ENCODE measurements around the gene DUSP10.

Gene DUSP10

DNA sequence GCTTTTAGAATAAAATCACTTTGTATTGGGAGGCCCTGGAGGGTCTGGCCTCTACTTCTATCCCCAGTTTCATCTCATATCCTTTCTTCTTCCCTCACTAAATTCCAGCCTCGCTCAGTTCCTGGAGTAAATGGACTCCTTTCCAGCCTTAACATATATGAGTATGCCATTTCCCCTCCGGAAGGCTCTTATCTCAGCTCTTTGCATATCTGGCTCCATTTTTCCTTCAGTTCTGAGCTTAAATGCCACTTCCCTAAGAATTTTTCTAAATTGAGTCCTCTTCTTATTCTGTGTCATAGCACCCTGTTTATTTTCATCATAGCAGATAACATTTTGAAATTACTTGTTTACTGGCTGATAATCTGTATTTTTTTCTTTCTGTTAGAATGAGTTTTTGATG lies 20.2 kb upstream of the DUSP10 start:
- no peak for DNase-seq

DNA sequence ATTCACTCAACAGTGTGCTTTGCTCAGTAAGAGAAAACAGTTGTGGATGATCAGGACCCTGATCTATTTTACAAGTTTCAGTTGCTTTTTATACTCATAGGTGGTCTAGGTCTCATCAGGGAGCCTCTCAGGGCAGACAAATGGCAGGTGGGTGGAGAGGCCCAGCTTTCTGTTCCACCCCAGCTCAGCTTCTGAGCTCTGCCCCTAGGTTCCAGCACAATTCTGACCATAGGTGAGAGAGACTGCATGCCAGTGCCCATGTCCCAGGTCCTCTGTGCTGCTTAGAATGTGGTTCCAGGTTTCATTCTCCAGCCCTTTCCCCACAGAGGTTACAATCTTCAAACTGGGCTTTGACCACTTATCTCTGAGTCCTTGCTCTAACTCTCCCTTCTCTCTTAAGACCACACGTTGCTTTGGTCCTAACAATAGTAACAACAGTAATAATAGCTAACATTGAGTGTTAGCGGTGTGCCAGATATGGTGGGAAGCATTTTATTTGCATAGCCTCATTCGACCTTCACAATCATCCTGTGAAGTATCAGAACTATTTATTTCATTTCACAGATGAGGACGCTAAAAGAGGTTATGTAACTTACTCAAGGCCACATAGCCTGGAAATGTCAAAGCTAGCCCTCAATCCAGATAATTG lies 19.6 kb upstream of the DUSP10 start:
- DNase-seq: no peak

DNA sequence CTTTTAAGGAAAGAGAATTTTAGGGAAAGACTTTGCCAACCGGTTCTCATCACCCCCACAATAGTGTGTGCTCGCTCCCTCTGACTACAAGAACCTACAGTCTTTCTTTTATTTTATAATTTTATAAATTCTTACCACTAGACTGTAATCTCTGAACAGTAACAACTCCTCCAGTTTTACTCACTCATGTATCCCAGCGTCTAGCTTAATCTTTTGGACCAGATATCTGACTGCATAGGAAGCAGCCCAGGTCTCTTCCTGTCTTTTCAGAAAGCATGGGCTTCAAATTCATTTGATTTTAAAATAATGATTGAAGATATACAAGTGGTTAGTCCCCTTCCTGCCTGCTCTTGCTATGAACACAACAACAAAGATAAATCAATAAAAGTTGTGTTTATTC lies 19.0 kb upstream of the DUSP10 start:
- no peak for DNase-seq

DNA sequence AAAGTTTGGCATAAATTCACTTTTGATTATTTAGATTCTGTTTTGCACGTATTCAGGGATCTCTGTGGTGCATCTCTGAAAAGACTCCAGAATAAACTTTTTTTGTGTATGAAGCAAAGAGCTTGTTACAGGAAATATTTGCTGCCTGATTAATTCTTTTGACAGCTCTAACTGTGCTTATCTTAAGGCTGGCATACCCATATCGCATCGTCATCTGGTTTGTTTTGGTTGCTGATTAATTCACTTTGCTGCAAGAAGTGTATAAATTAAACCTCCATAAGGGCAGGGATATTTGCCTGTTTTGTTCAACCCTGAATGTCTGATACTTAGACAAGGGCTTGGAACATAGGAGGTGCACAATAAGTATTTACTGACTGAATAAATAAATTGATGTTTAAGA lies 17.5 kb upstream of the DUSP10 start:
- no peak for DNase-seq

DNA sequence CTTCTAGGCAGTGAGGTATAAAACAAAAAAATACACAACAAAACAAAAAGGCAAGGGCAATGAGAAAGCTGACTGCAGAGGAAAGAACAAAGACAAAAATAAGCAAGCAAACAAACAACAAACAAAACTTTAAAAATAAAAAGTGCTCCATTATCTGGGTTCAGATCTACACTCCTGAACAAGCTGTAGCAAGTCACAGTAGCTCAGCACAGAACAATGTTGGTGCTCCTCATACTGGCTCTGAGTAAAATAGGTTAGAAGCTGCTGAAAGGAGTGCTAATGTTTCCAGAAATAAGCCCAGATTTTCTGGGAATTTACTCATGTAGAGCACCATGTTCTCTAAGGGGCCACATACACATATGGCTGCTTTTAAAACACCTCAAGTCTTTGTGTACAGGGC lies 16.6 kb upstream of the DUSP10 start:
- no peak for DNase-seq

DNA sequence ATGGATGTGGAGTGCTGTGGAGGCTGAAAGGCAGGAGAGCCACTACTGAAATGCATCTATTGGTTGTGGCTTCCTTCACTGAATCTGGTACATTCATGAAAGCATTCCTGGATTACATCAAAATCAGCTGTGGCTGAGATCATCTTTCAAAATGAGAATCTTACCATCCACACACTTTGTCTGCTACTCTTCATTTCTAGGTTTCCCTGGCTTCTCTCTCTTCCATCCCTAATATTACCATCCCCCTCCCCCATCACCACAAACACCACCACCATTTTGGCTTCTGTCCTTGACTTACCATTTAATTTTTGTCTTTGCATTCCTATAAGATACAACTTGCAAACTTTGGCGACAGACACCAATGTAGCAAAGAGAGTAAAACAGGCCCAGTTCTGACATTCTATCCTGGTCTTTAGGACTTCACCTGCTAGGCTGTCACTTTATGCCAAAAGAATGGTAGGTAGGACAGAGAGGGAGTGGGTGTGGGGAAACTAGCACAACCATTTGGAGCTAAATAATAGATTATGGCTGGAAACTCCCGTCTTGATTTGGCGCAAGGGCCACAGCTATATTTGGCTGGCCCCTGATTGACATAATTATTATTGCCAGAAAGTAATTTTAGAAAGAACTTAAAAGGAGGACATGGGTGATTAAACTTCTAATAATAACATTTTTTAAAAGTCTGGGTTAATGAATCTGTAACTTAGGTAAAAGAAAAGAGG lies 15.1 kb upstream of the DUSP10 start:
- no peak for DNase-seq

DNA sequence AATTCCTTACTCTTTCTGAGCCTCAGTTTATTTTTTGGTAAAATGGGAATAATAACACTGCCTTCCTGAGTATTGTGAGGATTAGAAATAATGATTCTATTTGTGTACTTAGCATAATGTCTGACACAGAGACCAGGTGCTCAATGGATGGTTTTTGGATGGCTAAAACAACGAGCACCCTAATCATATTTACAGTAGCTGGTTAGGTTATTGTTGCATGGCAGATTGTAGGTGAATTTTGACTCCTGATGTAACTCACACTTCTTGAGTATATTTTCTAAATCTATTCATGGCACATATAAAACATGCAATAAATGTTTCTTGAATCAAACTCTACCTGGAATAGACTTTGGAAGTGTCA lies 11.9 kb upstream of the DUSP10 start:
- DNase-seq: no peak

DNA sequence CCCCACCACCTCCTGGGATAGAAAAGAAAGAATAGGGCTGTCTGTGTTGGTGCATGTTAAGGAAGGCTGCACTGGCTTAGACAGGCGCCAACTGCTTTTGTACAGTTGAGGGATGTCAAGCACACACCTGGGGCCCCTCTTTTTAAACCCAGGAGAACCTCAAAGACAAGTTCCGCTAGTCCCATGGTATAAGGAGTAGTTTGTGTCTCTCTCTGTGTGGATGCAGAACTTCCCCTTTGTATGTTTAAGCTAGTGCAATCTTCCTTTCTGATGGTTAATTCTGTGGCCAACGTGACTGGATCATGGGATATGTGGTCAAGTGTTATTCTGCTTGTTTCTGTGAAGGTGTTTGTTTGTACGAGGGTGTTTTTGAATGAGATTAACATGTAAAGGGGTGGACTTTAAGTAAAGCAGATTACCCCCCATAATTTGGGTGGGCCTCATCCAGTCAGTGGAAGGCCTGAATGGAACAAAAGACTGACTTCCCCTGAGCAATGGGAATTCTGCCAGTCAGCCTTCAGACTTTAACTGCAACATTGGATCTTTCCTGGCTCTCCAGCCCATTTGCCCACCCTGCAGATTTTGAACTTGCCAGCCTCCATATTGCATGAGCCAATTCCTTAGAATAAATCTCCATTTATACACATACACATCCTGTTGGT lies 9.5 kb upstream of the DUSP10 start:
- no peak for DNase-seq

DNA sequence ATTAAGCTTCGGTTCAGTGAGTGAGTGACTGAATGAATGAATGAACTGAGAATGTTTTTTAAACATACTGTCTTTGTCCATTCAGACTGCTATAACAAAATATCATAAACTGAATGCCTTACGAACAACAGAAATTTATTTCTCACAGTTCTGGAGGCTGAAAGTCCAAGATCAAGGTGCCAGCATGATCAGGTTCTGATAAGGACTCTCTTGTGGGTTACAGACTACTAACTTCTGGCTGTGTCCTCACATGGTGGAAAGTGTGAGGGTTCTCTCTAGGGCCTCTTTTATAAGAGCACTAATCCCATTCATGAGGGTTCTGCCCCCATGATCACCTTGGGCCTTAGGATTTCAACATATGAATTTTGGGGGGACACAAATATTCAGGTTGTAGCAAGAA lies 7.1 kb upstream of the DUSP10 start:
- no peak for DNase-seq

DNA sequence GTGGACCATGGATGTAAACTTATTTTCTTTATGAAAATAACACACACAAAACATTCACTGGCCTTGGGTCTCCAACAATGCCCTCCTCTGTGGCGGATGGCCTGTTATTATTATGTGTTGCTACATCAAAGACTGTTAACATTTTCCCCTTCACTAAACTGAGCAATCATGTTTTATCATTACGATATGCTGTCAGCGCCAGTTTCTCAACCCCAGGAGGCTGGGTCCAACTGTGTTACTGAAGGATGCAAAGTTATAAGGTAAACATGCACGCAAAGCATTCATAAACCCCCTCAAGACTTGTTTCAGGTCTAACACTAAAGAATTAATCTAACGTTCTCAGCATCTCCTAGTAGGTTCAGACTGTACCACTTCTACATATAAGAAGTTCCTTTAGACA lies 6.0 kb upstream of the DUSP10 start:
- no peak for DNase-seq

DNA sequence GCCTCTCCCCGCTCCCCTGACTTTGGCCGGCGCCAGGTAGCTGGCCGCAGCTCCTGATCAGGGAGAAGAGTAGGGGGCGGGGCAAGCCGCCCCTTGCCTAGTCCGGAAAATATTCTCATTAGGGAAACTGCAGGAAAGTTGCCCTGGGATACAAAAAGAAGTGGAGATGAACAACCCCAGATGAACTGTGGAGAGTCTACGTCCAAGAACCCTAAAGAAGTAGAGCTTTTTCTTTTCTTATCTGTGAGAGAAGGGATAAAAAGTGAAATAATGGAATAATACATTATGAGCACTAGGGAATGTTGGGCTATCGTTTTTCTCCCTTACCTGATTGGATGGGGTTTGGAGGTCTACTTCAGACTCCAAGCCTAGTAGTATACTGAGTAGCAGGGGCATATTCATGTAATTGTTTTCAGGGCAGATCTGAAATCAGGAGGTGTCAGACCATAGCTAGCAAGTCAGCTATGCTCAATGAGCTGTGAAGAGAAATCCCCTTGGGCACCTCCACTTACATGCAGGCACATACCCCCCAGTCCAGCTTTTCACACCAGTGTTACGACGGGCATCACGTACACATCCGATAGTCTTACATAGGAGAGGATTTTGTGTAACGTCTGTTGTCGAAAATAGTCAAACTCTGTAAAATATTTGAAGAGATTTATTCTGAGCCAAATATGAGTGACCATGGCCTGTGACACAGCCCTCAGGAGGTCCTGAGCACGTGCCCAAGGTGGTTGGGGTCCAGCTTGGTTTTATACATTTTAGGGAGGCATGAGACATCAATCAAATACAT lies 1.7 kb upstream of the DUSP10 start:
- no peak for DNase-seq

DNA sequence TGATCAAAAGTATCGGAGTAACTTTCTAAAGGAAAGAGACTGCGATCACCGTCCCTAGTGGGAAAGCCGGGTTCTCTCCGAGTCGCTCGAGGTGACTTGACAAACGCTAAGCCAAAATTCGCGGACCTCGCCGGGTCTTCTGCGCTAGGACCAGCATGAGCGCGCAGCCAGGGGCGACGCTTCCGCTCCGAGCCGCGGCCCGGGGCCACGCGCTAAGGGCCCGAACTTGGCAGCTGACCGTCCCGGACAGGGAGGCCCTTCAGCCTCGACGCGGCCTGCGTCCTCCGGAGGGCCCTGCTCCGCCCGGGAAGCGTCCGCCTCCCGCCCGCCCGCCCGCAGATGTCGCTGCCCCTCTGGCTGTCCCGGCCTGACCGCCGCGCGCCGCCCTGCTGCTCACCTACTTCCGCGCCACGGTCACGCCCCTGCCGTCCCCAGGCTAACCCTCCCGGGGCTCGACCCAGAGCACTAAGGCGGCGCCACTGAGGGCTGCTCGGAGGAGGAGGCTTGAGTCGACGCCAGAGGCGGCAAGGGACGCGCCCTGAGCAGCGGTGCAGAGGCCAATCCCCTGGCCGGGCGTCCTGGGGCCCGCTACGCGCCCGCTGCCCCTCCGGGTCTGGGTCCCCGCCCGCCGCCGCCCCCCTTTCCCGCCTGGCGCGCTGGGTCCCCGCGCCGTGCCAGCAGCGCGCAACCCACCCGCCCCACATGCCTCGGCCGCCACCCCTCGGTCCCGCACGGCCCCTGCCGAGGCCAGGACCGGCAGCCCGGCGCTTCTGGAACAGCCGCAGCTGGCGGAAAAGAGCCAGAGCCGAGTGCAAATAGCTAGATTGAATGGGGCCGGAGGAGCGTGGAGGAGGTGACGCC lies 896 bp upstream of the DUSP10 start:
- peak; percentile 26 for DNase-seq

DNA sequence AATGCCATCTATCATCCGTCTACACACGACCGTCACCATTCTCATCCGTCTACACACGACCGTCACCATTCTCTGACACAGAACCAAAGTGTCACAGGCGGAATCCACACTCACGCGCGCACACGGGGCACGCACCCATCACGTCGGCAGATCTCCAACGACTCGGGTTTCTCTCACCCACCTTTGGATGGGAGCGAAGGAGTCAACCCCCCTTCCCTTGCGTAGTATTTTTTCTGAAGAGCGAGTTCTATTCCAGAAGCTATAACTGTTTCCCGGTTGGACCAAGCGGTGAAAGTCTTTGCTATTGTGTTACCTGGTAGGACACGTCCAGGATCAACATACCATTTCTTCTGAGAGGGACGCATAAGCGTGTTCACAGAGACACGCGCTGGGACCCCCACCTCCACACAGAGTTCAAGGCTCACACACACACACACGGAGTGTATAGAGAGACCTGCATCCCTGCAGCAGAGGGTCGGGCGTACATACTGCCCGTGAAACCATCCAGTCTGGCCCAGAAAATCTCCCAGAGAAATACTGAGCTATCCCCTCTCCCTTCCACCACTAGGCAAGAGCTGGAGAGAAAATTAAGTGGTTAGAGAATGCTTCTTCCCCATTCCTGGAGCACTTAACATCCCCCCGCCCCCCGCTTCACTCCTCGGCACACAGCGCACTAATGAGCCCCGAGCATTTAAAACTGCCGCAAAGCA lies 741 bp downstream of the DUSP10 start:
- DNase-seq: no peak

DNA sequence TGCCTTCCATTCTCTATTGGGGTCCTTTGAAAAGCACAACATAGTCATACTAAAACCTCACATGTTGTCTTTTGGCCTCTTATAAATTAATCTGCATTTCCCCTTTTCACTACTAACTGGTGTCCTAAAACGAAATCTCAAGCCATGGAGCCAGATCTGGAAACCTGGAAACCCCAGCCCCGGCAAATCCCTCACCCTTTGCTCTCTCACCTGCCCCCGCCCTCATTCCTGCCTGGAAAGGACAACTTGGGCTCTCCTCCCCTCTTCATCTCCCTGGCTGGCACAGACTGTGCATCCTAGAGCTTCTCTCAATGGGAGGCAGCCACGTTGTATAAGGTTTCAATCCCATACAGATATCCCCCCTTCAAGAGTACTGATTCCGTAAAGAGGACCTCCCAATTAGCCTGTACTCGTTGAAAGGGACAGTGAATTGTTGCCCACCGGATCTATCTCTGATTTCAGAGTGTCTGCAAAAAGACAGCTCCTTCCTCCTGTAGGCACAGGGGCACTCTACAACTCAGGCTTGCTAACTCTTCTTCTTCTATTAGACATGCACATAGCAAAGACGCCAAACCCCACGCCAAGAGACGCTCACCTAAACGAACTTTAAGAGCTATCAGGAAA lies 1.4 kb downstream of the DUSP10 start:
- DNase-seq: no peak

DNA sequence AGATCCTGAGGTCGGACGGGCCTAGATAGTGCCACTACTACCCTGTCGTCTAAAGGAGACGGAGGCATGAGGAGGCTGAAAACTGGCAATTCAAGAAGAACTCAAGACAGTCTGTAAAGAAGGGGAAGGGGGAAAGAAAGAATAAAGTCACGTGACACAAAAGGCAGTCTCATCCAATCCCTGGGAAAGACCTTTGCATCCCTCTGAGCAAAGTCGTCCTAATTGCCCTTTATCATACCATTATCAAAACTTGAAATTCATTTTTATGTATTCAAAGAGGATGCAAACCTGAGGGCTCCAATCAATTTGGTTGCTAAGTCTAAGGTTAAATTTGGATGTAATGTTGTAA lies 2.2 kb downstream of the DUSP10 start:
- DNase-seq: no peak

DNA sequence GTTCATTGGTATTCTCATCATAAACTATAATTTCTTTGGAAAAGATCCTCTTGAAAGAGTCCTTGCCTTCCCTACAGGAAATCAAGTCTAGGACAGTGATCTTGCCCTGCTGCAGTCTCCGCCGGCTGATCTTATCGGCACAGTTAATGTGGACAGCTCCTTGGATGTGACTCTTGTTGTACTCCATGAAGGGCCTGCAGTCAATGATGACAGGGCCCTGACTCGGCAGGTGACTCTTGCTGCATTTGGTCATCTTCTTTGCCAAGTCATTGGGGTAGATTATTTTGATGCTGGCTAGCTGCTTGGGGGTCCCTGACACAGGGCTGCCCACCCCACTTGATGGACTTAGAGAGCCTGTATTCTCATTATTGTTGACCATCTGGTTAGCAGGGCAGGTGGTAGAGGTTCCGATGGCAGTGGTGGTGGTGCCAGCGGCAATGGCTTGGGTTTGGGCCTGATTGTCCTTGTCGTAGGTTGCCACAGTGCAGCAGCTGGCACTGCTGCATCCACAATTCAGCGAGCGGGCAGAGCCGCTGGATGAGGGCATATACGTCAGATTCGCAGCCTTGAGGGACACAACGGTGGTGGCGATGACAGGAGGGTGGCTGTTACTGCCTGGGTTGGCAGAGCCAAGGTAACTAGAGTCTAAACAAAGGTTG lies 2.7 kb downstream of the DUSP10 start:
- no peak for DNase-seq

DNA sequence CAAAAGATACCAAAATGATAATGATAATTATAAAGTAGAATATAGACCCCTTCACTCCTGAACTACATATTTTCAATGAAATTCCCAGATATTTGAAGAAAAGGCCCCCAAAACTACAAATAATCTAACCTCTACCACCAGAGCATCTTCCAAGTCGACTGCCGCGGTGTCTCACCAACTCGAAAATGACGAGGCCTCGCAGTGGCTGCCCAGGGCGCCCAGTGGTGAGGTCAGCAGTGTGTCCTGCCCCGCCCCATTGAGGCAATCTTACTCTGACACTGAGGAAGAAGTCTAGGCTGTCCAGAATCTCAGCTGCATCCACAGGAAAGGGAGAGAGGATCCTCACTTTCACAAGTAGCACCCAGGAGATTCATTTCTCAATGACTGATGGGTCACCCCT lies 5.2 kb downstream of the DUSP10 start:
- no peak for DNase-seq

DNA sequence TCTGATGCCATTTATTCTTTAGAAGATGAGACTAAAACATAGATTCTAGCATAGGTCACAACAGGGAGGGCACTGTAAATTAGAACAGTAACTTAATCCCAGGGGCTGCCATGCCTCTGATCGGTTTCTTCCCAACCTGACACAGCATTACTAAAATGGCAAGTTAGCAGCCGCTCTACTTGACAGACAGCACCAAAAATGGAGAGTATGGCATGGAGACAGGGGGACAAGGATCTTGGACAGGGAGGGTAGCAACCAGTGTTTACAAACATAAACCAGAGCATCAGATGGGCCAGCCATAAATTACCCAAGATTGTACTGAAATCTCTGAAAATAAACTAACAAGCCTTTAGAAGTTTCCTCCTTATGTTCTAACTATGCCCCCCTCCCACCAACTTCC lies 5.9 kb downstream of the DUSP10 start:
- no peak for DNase-seq

DNA sequence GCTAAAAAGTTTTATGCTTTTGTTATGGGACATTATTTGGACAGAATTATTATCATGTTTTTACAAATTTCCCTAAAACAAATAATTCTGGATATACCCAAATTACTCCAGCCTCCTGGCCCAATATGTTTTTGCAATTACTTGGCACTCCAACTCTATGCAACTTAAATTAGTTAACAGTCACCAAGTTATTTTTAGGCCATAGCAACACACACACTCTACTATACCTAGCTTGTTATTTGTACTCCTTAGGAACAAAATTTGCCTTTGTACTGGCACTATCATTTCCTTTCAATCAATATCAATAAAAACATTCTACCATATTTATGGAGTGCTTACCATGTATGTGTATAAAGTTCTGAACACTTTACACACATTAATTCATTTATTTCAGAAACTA lies 7.7 kb downstream of the DUSP10 start:
- no peak for DNase-seq

DNA sequence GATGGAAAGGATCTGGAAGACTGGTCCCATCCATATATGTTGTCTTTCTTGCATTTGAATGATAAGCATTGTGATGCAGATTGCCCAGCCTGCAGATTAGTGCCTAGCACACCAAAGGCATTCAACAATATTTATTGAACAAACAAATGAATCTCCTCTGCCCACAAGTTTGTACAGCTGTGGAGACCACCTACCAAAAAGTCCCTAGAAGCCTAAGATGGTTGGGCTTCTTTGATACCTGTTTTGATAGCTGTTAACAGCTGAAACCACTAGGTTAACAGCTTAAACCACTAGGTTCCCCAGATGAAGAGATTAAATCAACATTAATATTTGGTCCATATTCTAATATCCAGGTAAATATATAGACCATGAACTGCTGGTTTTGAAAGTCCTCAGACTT lies 9.8 kb downstream of the DUSP10 start:
- no peak for DNase-seq

DNA sequence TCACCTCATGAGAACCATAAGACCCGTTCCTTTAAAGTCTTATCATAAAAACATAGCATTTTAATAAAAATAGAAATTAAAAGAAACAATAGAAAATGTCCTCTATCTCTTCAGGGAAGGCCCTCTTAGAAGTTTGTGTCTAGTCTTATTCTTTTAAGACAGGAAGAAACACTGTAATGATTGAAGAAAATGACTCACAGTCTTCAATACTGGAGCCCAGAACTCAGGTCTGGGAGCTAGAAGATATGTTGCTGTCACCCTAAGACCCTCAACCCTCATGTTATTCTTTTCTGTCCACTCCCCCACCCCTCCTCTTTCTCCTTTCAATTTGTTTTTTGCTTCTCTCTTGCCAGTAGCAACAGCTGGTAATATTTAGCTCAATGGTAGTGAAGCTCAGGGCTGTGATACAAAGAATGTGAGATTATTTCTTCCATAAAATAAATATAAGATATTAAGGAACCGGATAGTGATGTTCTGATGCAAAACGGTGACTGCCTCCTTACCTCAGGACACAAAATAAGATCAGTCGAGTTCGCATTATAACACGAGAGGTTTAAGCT lies 12.0 kb downstream of the DUSP10 start:
- DNase-seq: no peak
